Measurements from ENCODE around the gene CRB2. TPM values are rescaled to one million over a fixed set of nuclear protein-coding genes. Genes with fewer than 3 reads are reported as not detected.

CRB2 gene
- total and polyA plus RNA-seq, 2 of the 13 experiments (the other 11 are each of a cell fraction or from before 2014, with no cell fraction given): 0.01 to 0.29 TPM

DNA sequence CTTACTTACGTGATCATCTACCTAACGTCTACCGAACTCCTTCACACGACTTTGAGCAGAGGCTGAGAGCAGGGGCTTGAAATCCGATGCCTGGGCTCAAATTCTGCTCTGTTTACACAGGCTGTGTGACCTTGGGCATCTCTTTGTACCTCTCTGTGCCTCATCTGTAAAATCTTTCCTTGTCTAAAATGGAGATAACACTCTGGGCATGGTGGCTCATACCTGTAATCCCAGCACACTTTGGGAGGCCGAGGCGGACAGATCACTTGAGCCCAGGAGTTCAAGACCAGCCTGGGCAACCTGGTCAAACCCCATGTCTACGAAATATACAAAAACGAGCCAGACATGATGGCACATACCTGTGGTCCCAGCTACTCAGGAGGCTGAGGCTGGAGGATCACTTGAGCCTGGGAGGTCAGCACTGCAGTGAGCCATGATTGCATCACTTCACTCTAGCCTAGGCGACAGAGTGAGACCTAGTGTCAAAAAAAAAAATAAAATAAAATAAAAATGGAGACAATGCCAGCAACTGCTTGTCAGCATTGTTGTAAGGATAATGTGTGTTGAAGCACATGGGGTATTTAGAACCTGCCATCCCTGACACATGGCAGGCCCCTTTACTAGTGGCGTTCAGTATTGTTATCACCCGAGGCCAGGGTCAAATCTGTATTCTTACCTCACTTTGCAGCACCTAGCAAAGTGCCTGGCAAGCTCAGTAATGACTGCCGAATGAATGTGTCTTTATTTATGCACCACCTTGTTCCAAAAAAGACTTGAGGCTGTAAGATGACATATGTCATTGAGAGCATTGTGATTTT lies 32.6 kb upstream of the CRB2 start:
- no peaks in the 10 kb centered on the region for H3K9me3 ChIP-seq (ENCODE audit: low read length)
- H3K4me3 ChIP-seq (replicated peaks in 1 of 3; ENCODE audit: insufficient read depth in 1 of 3, low read depth in 2 of 3, low read length in 3 of 3): no peak overlapping the region
- peaks cover 0 to 9% of the 10 kb centered on the region in 2 experiments; a peak in 2 of 5 replicates for H3K27me3 ChIP-seq (ENCODE audit: control insufficient read depth in 1 of 2, insufficient read depth in 2 of 2, low read length in 2 of 2)
- no peak overlapping the region for H2AFZ ChIP-seq (ENCODE audit: low read length)
- ChIA-PET POLR2A (no interaction called here), CTCF (ENCODE audit: low intra/inter-chr PET ratio, low total read pairs) (no interaction called here)
- peak overlapping the region; percentile 54 for H3K4me2 ChIP-seq (ENCODE audit: low read depth, low read length)
- ATAC-seq: no peak
- H3K27ac ChIP-seq (ENCODE audit: extremely low read length, insufficient read depth, low read length): no peak overlapping the region
- in situ Hi-C loops (cut with HindIII; ENCODE audit: extremely low pct_ligation_motif_present, low pct_unique_long_range_greater_than_20kb) (no loop called here), intact Hi-C loops (cut with micrococcal nuclease; ENCODE audit: unreplicated experiment) (loop anchor here (10.0 kb wide), 2 partner anchors 59 to 239 kb away; partner anchors contain the start of gene STRBP)
- peaks cover 88% of the 10 kb centered on the region for H3K4me1 ChIP-seq (ENCODE audit: insufficient read depth, low read length)
- 31% methylated on average over 13 of the region's 13 CpGs for WGBS (ENCODE audit: low lambda C conversion rate)
- no peak overlapping the region for H3K9ac ChIP-seq (ENCODE audit: insufficient read depth, low read depth, low read length)
- no TSS peak for BruUV-seq (replicated peaks)
- H4K20me1 ChIP-seq (ENCODE audit: insufficient read depth, low read length): no peaks in the 10 kb centered on the region
- no peaks in the 10 kb centered on the region for H3K36me3 ChIP-seq (replicated peaks in 1 of 2; ENCODE audit: control insufficient read depth in 1 of 2, insufficient read depth in 2 of 2, low read length in 2 of 2)
- no peaks in the 10 kb centered on the region for H3K79me2 ChIP-seq (ENCODE audit: insufficient read depth, low read length)
- DNase-seq (ENCODE audit: low spot score): no peak
- FAIRE-seq: no peak
- no peak for TF ChIP-seq ATAD3A (CRISPR knock-in tag; IDR thresholded peaks at IDR 0.05)
- TF ChIP-seq, protein P1, sequence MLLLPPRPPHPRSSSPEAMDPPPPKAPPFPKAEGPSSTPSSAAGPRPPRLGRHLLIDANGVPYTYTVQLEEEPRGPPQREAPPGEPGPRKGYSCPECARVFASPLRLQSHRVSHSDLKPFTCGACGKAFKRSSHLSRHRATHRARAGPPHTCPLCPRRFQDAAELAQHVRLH (CRISPR knock-in tag; IDR thresholded peaks at IDR 0.05; ENCODE audit: borderline replicate concordance, low read depth): no peak
- TF ChIP-seq HNRNPLL (IDR thresholded peaks at IDR 0.05; ENCODE audit: low read depth, low read length, poor library complexity, severe bottlenecking): no peak
- TF ChIP-seq CHCHD3 (CRISPR knock-in tag; IDR thresholded peaks at IDR 0.05): no peak
- TF ChIP-seq ZNF124 (CRISPR knock-in tag; IDR thresholded peaks at IDR 0.05): no peak
- no peak for TF ChIP-seq ISX (CRISPR knock-in tag; conservative IDR thresholded peaks at IDR 0.05)
- TF ChIP-seq ZNF530 (CRISPR knock-in tag; IDR thresholded peaks at IDR 0.05; ENCODE audit: low read depth): no peak
- no peak for TF ChIP-seq PHB2 (IDR thresholded peaks at IDR 0.05; ENCODE audit: partially characterized antibody)
- no peak for TF ChIP-seq ZNF33A (CRISPR knock-in tag; IDR thresholded peaks at IDR 0.05; ENCODE audit: borderline replicate concordance)
- TF ChIP-seq FOXK2 (IDR thresholded peaks at IDR 0.05): no peak
- no peak for TF ChIP-seq ZNF264 (CRISPR knock-in tag; IDR thresholded peaks at IDR 0.05)
- no peak for TF ChIP-seq ZNF496 (CRISPR knock-in tag; IDR thresholded peaks at IDR 0.05; ENCODE audit: insufficient replicate concordance)
- no peak for TF ChIP-seq GFI1 (CRISPR knock-in tag; IDR thresholded peaks at IDR 0.05; ENCODE audit: borderline replicate concordance)
- no peak for TF ChIP-seq GTF3A (CRISPR knock-in tag; conservative IDR thresholded peaks at IDR 0.05)
- TF ChIP-seq CEBPB (IDR thresholded peaks at IDR 0.05; ENCODE audit: borderline replicate concordance, low read depth, low read length): peak; percentile 52; the same call in 1 of the 2 replicates
- TF ChIP-seq ASH2L (IDR thresholded peaks at IDR 0.05; ENCODE audit: insufficient read length, low read depth, low read length): no peak
- TF ChIP-seq SP2 (CRISPR knock-in tag; IDR thresholded peaks at IDR 0.05): no peak
- TF ChIP-seq, protein P2, sequence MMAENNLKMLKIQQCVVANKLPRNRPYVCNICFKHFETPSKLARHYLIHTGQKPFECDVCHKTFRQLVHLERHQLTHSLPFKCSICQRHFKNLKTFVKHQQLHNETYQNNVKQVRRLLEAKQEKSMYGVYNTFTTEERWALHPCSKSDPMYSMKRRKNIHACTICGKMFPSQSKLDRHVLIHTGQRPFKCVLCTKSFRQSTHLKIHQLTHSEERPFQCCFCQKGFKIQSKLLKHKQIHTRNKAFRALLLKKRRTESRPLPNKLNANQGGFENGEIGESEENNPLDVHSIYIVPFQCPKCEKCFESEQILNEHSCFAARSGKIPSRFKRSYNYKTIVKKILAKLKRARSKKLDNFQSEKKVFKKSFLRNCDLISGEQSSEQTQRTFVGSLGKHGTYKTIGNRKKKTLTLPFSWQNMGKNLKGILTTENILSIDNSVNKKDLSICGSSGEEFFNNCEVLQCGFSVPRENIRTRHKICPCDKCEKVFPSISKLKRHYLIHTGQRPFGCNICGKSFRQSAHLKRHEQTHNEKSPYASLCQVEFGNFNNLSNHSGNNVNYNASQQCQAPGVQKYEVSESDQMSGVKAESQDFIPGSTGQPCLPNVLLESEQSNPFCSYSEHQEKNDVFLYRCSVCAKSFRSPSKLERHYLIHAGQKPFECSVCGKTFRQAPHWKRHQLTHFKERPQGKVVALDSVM (CRISPR knock-in tag; IDR thresholded peaks at IDR 0.05): peak; percentile 91
- no peak for TF ChIP-seq FOXP1 (IDR thresholded peaks at IDR 0.05)
- TF ChIP-seq FOXP1 (CRISPR knock-in tag; IDR thresholded peaks at IDR 0.05): no peak
- no peak for TF ChIP-seq ZNF749 (CRISPR knock-in tag; IDR thresholded peaks at IDR 0.05; ENCODE audit: borderline replicate concordance)
- TF ChIP-seq, protein P3, sequence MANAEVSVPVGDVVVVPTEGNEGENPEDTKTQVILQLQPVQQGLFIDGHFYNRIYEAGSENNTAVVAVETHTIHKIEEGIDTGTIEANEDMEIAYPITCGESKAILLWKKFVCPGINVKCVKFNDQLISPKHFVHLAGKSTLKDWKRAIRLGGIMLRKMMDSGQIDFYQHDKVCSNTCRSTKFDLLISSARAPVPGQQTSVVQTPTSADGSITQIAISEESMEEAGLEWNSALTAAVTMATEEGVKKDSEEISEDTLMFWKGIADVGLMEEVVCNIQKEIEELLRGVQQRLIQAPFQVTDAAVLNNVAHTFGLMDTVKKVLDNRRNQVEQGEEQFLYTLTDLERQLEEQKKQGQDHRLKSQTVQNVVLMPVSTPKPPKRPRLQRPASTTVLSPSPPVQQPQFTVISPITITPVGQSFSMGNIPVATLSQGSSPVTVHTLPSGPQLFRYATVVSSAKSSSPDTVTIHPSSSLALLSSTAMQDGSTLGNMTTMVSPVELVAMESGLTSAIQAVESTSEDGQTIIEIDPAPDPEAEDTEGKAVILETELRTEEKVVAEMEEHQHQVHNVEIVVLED (CRISPR knock-in tag; IDR thresholded peaks at IDR 0.05; ENCODE audit: borderline replicate concordance): no peak
- peak; percentile 39; the same call in 1 of the 2 replicates for TF ChIP-seq CEBPG (CRISPR knock-in tag; IDR thresholded peaks at IDR 0.05)
